Mesodermal cell (in vitro differentiated cells): ENCODE data around the gene CACNA1A.
A peak's percentile ranks its signal among the peaks of the same experiment; 100 is the strongest.
"Not testable (repeated sequence)": the region's sequence is repeated elsewhere in the genome, so short reads cannot be mapped to it uniquely, and the experiment has no call there.

Experiments
- H3K27ac ChIP-seq: 2 replicates; pipeline ENCODE4 v1.7.0; 2013; ENCODE audit warnings: mild to moderate bottlenecking, low read depth, low read length, moderate library complexity; ENCODE audit not compliant: severe bottlenecking
- H3K36me3 ChIP-seq: 2 replicates; pipeline ENCODE4 v1.7.1; 2013; ENCODE audit warnings: mild to moderate bottlenecking, low read length, moderate library complexity; ENCODE audit not compliant: control insufficient read depth, insufficient read depth
- H3K4me1 ChIP-seq: one replicate; pipeline ENCODE4 v1.7.1; 2013; ENCODE audit warnings: mild to moderate bottlenecking, low read length; ENCODE audit not compliant: insufficient read depth, control insufficient read depth, poor library complexity, severe bottlenecking
- H3K4me3 ChIP-seq: 2 replicates; pipeline ENCODE4 v1.7.0; 2013; ENCODE audit warnings: low read length, control low read depth, mild to moderate bottlenecking; ENCODE audit not compliant: insufficient read depth, poor library complexity, severe bottlenecking; ENCODE audit errors: extremely low read depth
- H3K9me3 ChIP-seq: 2 replicates; pipeline ENCODE4 v1.7.1; 2013; ENCODE audit warnings: mild to moderate bottlenecking, low read length, moderate library complexity; ENCODE audit not compliant: control insufficient read depth
- WGBS, 2 experiments: methylation state at CpG; one replicate each; pipeline ENCODE4 v1.1.5; 2013; ENCODE audit warnings: missing lambda C conversion rate in 2 of 2; ENCODE audit not compliant: insufficient coverage in 2 of 2; 5-methylcytosine and 5-hydroxymethylcytosine counted together

Gene CACNA1A

DNA sequence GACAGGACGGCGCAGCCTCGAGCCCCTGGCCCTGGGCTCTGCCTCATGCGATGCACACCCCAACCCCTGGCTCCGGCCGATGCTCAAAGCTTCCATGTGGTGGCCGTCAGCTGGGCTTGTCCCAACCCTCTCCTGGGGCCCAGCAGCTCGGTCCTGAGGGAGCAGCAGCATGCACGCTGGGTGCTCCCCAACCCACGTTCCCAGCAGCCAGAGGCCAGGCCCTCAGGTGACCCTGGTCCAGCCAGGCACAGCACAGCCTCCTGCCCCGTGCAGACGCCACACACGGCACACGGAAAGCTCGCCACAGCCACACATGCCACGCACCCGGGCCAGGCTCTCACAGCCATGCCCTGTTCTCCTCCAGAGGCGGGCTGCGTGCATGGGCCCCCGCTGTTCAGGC lies 295.3 kb downstream of the CACNA1A start:
- no peaks in the 10 kb centered on the region for H3K4me1 ChIP-seq
- H3K27ac ChIP-seq = no peak overlapping the region
- no peaks in the 10 kb centered on the region for H3K36me3 ChIP-seq
- no peaks in the 10 kb centered on the region for H3K9me3 ChIP-seq
- WGBS, 2 experiments = 89 to 94% methylated on average over 19 to 20 of the region's 20 CpGs
- H3K4me3 ChIP-seq = no peak overlapping the region

DNA sequence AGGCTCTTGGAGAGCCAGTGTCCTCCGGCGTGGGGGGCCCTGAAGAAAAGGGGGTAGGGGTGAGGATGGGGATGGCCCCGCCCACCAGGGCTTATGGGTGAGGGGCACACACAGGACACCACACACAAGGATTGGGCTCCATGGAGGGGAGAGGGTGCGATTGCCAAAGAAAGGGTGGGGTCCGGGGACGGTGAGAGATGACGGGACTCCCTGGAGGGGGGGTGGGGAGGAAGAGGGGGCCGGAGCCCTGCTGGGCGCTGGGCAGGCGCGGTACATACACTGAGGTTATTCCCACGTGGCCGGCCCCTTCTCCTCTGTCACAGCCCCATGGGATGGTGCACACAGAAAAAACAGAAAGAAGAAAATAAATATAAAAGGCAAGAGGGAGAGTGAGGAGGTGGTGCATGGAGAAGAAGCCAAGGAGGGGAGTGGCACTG lies 295.9 kb downstream of the CACNA1A start:
- WGBS, 2 experiments = 83% methylated on average over 10 of the region's 13 CpGs; no CpG with 5 or more reads in 1 of the 2 experiments
- Histone ChIP-seq H3K4me1 (no peaks in the 10 kb centered on the region), H3K9me3 (no peaks in the 10 kb centered on the region), H3K36me3 (no peaks in the 10 kb centered on the region), H3K4me3 (no peak overlapping the region), H3K27ac (no peak overlapping the region)

DNA sequence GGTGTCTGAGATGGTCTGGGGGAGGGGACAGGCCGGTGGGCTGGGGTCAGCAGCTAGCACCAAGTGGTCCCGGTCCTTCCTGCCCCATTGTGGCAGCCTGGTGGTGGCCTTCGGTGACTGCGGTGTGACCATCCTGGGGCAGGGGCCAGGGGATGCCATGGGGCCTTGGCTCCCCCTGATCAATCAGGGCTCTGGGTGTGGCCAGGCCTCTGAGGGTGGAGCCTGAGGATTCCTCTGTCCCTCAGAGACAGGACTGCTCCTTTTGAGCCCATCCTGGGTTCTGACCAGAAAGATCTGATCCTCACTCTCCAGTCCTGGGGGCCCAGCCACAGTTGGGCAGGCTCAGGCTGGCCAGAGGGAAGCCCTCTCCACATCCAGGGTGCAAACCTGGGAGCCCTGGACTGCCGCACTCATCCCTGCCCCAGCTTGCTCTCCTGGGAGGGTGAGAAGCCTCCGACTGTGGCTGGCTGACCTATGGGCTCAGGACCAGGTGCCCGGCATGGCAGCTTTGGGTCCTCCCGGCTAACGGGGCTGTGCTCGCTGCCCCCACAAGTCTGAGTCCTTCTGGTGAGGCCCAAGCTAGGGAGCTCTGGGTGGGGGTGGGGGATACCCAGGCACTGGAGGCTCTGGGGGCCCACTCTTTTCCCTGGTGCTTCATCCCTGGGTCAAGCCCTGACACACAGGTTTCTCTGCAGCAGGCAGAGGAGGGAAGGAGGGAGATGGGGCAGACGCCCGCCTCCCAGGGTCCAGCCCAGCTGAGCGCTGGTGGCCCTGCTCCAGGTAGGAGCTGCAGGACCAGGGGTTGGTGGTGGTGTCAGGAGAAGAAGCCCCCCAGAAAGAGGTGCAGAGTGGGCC lies 296.6 kb downstream of the CACNA1A start:
- Histone ChIP-seq H3K4me3 (no peak overlapping the region), H3K36me3 (no peaks in the 10 kb centered on the region), H3K4me1 (no peaks in the 10 kb centered on the region), H3K9me3 (no peaks in the 10 kb centered on the region), H3K27ac (no peak overlapping the region)
- 88 to 95% methylated on average over 13 of the region's 13 CpGs for WGBS, 2 experiments

DNA sequence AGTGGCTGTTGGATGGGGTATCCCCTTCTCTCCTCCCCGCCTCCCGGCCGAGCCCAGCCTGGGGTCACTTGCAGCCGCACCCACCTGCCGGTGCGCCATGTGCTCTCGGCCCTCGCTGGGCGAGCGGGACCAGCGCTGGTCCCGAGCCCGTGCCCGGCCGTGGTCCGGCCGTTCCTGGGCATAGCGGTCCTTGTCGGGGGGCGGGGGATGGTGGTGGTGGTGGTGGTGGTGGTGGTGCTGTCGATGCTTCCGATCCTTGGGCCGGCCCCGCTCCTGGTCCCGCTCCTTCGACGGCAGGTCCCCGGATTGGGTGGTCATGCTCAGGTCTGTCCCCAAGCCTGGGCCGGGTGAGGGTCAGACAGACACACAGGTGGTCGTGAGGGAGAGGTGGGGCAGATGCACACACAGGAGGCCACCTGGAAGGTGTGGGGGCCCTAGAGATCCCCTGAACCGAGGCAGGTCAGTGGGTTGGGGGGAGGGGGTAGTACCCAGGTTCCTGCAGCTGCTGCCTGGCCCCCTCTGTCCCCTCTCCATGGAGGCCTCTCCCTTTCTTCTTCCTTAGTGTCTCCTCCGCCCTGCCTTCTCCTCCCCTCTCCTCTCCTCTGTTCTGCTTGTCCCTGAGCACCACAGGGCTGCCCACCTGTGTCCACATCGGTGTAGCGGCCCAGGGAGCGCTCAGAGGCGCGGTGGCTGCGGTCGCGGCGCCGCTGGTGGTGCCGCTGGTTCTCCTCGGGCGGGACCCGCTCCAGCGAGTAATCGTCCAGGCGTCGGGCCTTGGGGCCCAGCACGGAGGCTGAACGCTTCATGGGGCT lies 297.4 kb downstream of the CACNA1A start:
- Histone ChIP-seq H3K27ac (no peak overlapping the region), H3K4me3 (no peak overlapping the region), H3K36me3 (no peaks in the 10 kb centered on the region), H3K4me1 (no peaks in the 10 kb centered on the region), H3K9me3 (no peaks in the 10 kb centered on the region)
- WGBS, 2 experiments = 86 to 89% methylated on average over 6 to 27 of the region's 52 CpGs

DNA sequence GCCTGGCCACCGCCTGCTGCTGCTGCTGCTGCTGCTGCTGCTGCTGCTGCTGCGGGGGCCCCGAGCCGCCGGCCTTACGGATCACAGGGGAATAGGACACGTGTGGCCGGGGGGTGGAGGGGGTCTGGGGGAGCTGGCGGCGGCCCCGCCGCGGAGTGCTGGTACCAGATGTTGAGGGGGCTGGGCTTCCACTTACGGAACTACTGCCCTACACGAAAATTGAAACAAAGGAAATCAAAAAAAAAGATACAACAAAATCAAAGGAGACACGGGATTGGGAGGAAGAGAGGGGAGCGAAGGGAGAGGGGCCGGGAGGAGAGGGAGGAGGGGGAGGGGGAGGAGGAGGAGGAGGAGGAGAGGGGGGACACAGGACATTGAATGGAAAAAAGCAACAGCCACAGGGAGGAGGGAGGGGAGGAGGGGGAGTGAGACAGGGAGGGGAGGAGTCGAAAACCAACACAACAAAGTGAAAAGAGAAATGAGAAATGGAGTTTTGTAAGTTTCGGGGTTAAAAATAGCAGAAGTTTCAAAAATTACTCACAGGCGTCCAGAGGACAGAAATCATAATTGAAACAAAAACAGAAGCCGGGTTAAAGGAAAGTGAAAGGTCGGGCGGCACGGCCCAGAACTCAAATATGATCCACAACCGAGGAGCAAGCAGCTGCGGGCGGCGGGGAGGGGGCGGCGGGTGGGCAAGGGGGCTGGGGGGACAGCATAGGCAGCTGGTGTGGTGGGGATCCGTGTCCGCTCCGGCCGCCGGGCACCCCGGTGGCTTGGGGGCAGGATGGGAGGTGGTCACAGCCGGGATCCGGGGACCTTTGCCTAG lies 298.2 kb downstream of the CACNA1A start:
- WGBS, 2 experiments = 87 to 88% methylated on average over 11 to 25 of the region's 39 CpGs
- no peak overlapping the region for H3K4me3 ChIP-seq
- no peaks in the 10 kb centered on the region for H3K4me1 ChIP-seq
- H3K27ac ChIP-seq = peak overlapping the region; percentile 23
- no peaks in the 10 kb centered on the region for H3K36me3 ChIP-seq
- no peaks in the 10 kb centered on the region for H3K9me3 ChIP-seq

DNA sequence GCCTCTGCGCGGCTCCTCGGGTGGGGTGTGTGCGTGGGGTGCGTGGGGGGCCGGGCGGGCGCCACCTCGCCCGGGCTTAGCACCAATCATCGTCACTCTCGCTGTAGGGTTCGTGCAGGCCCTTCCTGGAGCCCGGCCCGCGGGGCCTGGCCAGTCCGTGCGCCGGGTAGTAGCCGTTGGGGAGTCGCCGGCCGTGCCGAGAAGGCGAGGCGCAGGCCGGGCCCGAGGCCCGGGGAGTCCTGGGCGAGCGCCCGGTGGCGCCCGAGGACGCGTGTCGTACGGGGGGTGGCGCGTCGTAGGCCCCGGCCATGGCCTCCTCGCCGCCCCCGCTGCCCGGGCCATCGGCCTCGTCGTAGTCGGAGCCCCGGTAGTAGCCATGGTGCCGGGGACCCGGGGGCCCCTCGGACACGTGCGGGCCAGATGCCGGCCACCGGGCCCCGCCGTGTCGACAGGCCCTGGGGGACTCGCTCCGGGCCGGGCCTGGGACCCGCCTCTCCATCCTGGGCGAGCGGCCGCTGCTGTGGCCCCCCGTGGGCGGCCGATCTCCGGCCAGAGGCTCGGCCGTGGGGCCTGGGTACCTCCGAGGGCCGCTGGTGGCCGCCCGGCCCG lies 298.9 kb downstream of the CACNA1A start:
- H3K4me3 ChIP-seq = no peak overlapping the region
- no peaks in the 10 kb centered on the region for H3K4me1 ChIP-seq
- WGBS, 2 experiments = 93 to 94% methylated on average over 68 to 75 of the region's 79 CpGs
- no peaks in the 10 kb centered on the region for H3K36me3 ChIP-seq
- H3K27ac ChIP-seq = peak overlapping the region; percentile 23
- H3K9me3 ChIP-seq = no peaks in the 10 kb centered on the region

DNA sequence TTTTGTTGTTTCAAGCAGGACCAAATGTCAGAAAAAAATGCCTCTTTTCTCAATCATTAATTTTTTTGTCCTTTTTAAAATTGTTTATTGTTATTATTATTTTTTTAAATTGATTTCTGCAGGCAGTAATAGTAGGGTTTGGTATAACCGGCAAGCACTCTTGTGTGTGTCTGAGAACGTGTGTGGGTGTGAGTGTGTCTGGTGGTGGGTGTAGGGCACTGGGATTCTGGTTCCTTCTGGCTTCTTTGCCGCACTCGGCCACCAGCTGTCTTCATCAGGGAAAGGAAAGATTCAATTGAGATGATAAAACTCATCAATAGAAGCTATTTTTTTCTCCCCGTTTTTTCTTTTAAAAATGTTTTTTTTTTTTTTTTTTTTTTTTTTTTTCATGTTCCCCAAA lies 299.7 kb downstream of the CACNA1A start:
- H3K9me3 ChIP-seq = no peaks in the 10 kb centered on the region
- 100% methylated on average over 4 of the region's 5 CpGs; no CpG with 5 or more reads in 1 of the 2 experiments for WGBS, 2 experiments
- H3K36me3 ChIP-seq = no peaks in the 10 kb centered on the region

DNA sequence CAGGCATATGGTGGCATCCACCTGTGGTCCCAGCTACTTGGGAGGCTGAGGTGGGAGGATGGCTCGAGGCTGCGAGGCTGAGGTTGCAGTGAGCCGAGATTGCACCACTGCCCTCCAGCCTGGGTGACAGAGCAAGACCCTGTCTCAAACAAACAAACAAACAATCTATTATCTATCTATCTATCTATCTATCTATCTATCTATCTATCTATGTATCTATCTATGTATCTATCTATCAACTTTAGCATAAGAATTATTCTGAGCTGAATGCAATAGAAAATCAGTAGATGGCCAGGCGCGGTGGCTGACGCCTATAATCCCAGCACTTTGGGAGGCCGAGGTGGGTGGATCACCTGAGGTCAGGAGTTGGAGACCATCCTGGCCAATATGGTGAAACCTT lies 304.2 kb downstream of the CACNA1A start:
- H3K9me3 ChIP-seq, H3K4me3 ChIP-seq, H3K4me1 ChIP-seq, H3K27ac ChIP-seq, H3K36me3 ChIP-seq: not testable (repeated sequence)
- WGBS, 2 experiments = 88 to 96% methylated on average over 4 to 6 of the region's 7 CpGs

More for the DNA sequence above, 299.7 kb downstream of the CACNA1A start:
- no peak overlapping the region for H3K27ac ChIP-seq
- no peaks in the 10 kb centered on the region for H3K4me1 ChIP-seq
- no peak overlapping the region for H3K4me3 ChIP-seq

DNA sequence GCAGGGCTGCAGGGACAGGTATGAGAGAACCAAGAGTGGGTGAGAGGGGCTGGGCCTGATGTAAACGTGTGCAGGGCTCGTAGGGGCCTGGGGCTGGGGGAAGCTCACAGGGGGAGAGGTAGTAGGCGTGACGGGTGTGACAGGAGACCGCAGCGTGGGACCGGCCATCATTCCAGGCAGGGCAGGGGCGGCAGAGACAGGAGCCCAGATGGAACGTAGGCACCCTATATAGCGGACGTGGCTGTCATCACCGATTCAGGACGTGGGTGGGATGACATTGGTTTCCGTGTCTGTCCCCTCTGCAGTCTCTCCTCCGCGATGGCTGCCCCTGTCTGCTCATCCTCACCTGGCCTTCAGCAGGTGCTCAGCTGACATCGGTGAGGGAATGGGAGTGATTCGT lies 307.6 kb downstream of the CACNA1A start:
- H3K4me3 ChIP-seq = no peak overlapping the region
- H3K9me3 ChIP-seq = no peaks in the 10 kb centered on the region
- H3K4me1 ChIP-seq = no peaks in the 10 kb centered on the region
- 89 to 96% methylated on average over 16 to 18 of the region's 18 CpGs for WGBS, 2 experiments
- no peaks in the 10 kb centered on the region for H3K36me3 ChIP-seq
- no peak overlapping the region for H3K27ac ChIP-seq

DNA sequence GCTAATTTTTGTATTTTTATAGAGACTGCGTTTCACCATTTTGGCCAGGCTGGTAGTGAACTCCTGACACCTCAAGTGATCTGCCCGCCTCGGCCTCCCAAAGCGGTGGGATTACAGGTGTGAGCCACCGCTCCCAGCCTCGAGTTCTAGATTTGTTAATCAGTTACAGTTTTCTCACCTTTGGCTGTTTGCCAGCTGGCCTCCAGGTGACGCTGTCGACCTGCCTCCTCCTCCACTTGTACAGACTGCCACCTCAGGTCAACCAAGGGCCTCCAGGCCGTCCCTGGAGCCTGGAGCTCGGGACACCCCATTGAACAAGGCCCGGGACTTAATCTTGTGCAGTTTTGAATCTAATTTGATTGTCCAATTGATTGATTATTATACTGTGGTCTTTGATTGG lies 310.6 kb downstream of the CACNA1A start:
- Histone ChIP-seq H3K4me1 (no peaks in the 10 kb centered on the region), H3K36me3 (no peaks in the 10 kb centered on the region), H3K9me3 (no peaks in the 10 kb centered on the region), H3K27ac (no peak overlapping the region), H3K4me3 (no peak overlapping the region)
- WGBS, 2 experiments = 71 to 80% methylated on average over 9 to 10 of the region's 11 CpGs
